Esophagus squamous epithelium (tissue), 5 donors: ENCODE measurements around the gene CHTOP. TPM values are rescaled to one million over a fixed set of nuclear protein-coding genes. Genes with fewer than 3 reads are reported as not detected.

Experiments
- DNase-seq: peaks from one replicate; lab custom pipeline; 2025; lab: John Stamatoyannopoulos, UW
- H3K27ac ChIP-seq, 4 donors: fragments of 200-600 bp; sonication (generic); one replicate each; pipeline ENCODE4 v1.5.1; 2016 to 2019; ENCODE audit warnings: mild to moderate bottlenecking in 1 of 4
- H3K27me3 ChIP-seq, 4 donors: fragments of 200-600 bp; sonication (generic); 1 replicate in 3 of 4; 2 replicates in 1 of 4; pipeline versions ENCODE4 v1.5.1 to v1.6.0; 2017 to 2021; ENCODE audit warnings: antibody characterized with exemption in 1 of 4
- H3K36me3 ChIP-seq, 3 donors: fragments of 200-600 bp; sonication (generic); one replicate each; pipeline ENCODE4 v1.5.1; 2016 to 2019
- H3K4me1 ChIP-seq, 3 donors: fragments of 200-600 bp; sonication (generic); one replicate each; pipeline ENCODE4 v1.5.1; 2017 to 2019
- H3K4me3 ChIP-seq, 4 donors: fragments of 200-600 bp; sonication (generic); 1 replicate in 3 of 4; 2 replicates in 1 of 4; pipeline ENCODE4 v1.5.1; 2016 to 2019; ENCODE audit warnings: mild to moderate bottlenecking in 2 of 4, moderate library complexity in 1 of 4
- H3K9me3 ChIP-seq, 3 donors: fragments of 200-600 bp; sonication (generic); one replicate each; pipeline ENCODE4 v1.5.1; 2016 to 2019
- POLR2A ChIP-seq, 4 donors: fragments of 450-650 bp; IDR thresholded peaks; one replicate each; pipeline ENCODE4 v1.6.1; 2017; ENCODE audit warnings: antibody characterized with exemption in 4 of 4, mild to moderate bottlenecking in 4 of 4, moderate library complexity in 3 of 4
- WGBS, 2 donors: methylation state at CpG; one replicate each; pipeline ENCODE4 v1.1.5; 2018; 5-methylcytosine and 5-hydroxymethylcytosine counted together
- intact Hi-C: fragments of 100-400 bp; cut with DNase I; formaldehyde crosslinking; loops from one replicate; pipeline ENCODE4 v1.15.0; 2022
- total RNA-seq, 4 donors: library from RNA; depleted of rRNA; stranded (reverse); fragments of >200 nt; gene quantifications; one replicate each; pipeline ENCODE4 v1.1.0, GENCODE V29; 2016
- TF ChIP-seq, protein P1 (sequence below), 6 experiments: fragments of 450-650 bp in 4 of 6; fragments of 200-600 bp in 2 of 6; sonication (generic) in 2 of 6; IDR thresholded peaks; one replicate each; pipeline ENCODE4 v1.5.1; 2016 to 2019; ENCODE audit warnings: antibody characterized with exemption in 6 of 6, mild to moderate bottlenecking in 4 of 6, moderate library complexity in 4 of 6
- donor health status: DM: yes; HTN: yes; CAD: no.

Gene CHTOP
- total RNA-seq, 4 donors from 2014 or later, result 35.0 to 58.9 (median 47.3) TPM

DNA sequence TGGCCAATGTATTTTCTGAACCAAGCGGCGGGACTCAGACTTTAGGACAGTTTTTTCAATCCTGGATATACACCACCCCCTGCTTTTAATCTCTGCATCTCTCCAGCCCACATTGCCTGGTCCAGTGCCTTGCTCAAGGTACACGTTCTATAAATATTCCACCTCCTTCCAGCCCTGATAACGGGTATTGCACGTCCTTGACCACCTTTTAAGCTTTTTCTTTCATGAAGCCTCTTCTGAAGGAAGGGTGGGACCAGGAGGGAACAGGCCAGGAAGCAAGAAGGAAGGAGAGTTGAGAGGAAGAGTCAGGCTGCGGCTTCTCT, 24.3 kb upstream of the CHTOP start:
- DNase-seq, result no peak
- TF ChIP-seq POLR2A (IDR thresholded peaks at IDR 0.05), result no peak
- TF ChIP-seq, protein P1, sequence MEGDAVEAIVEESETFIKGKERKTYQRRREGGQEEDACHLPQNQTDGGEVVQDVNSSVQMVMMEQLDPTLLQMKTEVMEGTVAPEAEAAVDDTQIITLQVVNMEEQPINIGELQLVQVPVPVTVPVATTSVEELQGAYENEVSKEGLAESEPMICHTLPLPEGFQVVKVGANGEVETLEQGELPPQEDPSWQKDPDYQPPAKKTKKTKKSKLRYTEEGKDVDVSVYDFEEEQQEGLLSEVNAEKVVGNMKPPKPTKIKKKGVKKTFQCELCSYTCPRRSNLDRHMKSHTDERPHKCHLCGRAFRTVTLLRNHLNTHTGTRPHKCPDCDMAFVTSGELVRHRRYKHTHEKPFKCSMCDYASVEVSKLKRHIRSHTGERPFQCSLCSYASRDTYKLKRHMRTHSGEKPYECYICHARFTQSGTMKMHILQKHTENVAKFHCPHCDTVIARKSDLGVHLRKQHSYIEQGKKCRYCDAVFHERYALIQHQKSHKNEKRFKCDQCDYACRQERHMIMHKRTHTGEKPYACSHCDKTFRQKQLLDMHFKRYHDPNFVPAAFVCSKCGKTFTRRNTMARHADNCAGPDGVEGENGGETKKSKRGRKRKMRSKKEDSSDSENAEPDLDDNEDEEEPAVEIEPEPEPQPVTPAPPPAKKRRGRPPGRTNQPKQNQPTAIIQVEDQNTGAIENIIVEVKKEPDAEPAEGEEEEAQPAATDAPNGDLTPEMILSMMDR (IDR thresholded peaks at IDR 0.05), result no peak
- peaks cover 30 to 76% (median 46%) of the 10 kb centered on the region in 3 donors for H3K4me1 ChIP-seq

DNA sequence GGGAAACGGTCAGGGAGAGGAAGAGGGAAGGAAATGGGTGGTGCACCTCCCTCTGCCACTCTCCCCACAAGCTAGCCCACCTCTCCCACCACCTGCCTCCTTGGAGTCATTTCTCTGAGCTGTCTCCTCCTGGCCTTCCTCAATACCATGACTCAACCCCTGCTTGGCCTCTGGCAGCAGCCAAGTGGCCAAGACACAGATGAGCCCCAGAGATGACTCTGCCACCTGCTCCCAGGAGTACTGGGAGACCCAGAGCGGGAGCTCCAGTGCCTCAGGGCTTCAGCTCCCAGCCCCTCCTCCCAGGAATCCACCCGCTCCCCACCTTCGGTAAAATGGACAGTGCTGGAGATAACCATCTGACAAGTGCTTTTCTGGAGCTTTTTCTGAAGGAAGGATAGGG, 23.5 kb upstream of the CHTOP start:
- H3K4me3 ChIP-seq, result peak overlapping the region; percentile 54 to 76 (median 66)
- TF ChIP-seq POLR2A (IDR thresholded peaks at IDR 0.05), result no peak
- TF ChIP-seq, protein P1 (IDR thresholded peaks at IDR 0.05), result no peak
- H3K36me3 ChIP-seq, result peaks cover 14 to 30% (median 20%) of the 10 kb centered on the region in 3 donors
- H3K27ac ChIP-seq, result peak overlapping the region; percentile 92 to 96 (median 94)
- 0 to 38% methylated on average over 1 of the region's 4 CpGs for WGBS, 2 donors
- intact Hi-C loops, result loop anchor here (5.0 kb wide), 1 partner anchor 33 kb away; no protein-coding TSS in a partner anchor
- no peak for DNase-seq
- no peaks in the 10 kb centered on the region for H3K27me3 ChIP-seq
- H3K9me3 ChIP-seq, result no peaks in the 10 kb centered on the region
- H3K4me1 ChIP-seq, result peaks cover 30 to 84% (median 46%) of the 10 kb centered on the region in 3 donors

More for the DNA sequence above, 24.3 kb upstream of the CHTOP start:
- H3K9me3 ChIP-seq, result no peaks in the 10 kb centered on the region
- peak overlapping the region; percentile 92 to 96 (median 94) for H3K27ac ChIP-seq
- no peaks in the 10 kb centered on the region for H3K27me3 ChIP-seq
- H3K36me3 ChIP-seq, result peaks cover 14 to 37% (median 20%) of the 10 kb centered on the region in 3 donors
- peak overlapping the region; percentile 54 to 76 (median 66) for H3K4me3 ChIP-seq
- 23 to 43% methylated on average over 6 of the region's 6 CpGs for WGBS, 2 donors
- intact Hi-C loops, result no loop called here

DNA sequence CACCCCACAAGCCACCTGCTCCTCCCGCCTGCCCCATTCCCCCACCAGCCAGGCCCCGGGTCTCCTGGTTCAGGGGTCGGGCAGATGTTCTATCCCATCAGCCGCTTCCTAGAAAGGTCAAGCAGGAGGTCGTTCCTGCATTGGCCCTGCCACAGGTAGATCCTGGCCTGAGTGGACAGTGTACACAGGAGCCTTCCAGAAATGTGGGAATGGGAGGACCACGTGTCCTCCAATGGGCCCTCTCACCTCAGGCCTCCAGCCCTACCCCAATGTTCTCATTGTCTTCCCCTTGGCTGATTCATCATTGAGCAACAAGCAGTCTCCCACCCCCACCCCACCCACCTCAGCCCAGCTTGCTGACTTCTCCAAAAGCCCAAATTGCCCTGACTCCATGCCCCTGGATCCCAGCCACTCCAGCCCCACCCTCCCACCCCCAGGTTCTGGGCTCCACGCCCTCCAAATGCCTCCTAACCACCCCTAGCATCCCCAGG, 23.0 kb upstream of the CHTOP start:
- Histone ChIP-seq H3K27ac (peak overlapping the region; percentile 92 to 96 (median 94)), H3K36me3 (peaks cover 14 to 24% (median 20%) of the 10 kb centered on the region in 3 donors), H3K4me3 (peak overlapping the region; percentile 54 to 76 (median 66)), H3K27me3 (no peaks in the 10 kb centered on the region), H3K9me3 (no peaks in the 10 kb centered on the region), H3K4me1 (peaks cover 30 to 86% (median 46%) of the 10 kb centered on the region in 3 donors)
- intact Hi-C loops, result loop anchor here (5.0 kb wide), 1 partner anchor 34 kb away; no protein-coding TSS in a partner anchor
- TF ChIP-seq, protein P1 (IDR thresholded peaks at IDR 0.05), result no peak
- no peak for TF ChIP-seq POLR2A (IDR thresholded peaks at IDR 0.05)
- 0 to 33% methylated on average over 1 to 5 of the region's 7 CpGs for WGBS, 2 donors
- no peak for DNase-seq

DNA sequence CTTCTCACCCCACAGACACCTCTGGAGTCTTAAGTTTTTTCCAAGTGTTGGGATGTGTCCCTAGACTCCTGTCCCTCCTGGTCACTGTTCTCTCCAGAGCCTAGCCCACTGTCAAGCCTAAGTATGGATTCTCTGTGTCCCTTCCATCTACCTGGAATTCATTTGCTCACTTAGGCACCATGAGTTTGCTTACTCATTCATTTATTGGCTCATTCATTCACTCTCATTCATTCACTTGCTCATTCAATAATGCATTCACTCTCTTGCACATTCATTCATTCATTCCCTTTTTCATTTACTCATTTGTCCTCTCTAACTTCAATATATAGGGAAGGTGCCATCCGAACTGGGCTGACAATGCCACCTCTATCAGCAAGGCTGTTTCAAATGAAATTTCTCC, 22.5 kb upstream of the CHTOP start:
- peak overlapping the region; percentile 54 to 76 (median 66) for H3K4me3 ChIP-seq
- peaks cover 30 to 88% (median 49%) of the 10 kb centered on the region in 3 donors for H3K4me1 ChIP-seq
- TF ChIP-seq POLR2A (IDR thresholded peaks at IDR 0.05), result no peak
- TF ChIP-seq, protein P1 (IDR thresholded peaks at IDR 0.05), result no peak
- intact Hi-C loops, result loop anchor here (5.0 kb wide), 1 partner anchor 34 kb away; no protein-coding TSS in a partner anchor
- DNase-seq, result no peak
- H3K9me3 ChIP-seq, result no peaks in the 10 kb centered on the region
- H3K27ac ChIP-seq, result peak overlapping the region; percentile 92 to 96 (median 94)
- 32 to 40% methylated on average over 1 of the region's 1 CpG for WGBS, 2 donors
- no peaks in the 10 kb centered on the region for H3K27me3 ChIP-seq
- H3K36me3 ChIP-seq, result peaks cover 11 to 19% (median 16%) of the 10 kb centered on the region in 3 donors

DNA sequence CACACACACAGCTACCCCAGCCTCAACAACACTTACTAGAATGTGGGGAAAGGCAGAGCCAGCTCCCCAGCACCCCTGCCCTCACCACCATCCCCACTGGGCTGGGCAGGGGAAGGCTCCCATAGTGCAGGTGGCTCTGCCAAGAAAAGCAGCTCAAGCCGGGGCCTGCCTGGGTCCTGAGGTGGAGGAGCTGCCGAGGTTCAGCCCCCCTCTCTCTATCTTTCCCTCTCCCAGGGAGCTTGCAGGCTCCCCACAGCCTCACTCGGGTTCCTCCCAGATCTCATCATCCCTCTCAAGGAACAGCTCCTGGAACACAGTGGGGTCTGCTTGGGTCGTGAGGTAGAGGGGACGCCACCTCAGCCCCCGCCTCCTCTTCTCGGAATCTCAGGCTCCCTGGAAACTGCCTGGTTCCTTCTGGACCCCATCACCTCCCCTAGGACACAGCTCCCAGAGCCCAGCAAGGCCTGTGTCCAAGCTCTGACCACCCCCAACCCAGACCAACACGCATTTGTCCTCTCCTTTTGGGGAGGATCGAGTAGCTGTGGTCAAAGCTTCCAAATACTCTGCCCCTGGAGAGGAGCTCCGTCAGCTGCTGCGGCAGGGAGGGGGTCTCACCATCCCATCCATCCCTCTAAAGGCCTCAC, 21.6 kb upstream of the CHTOP start:
- peak overlapping the region; percentile 54 to 76 (median 66) for H3K4me3 ChIP-seq
- 30 to 33% methylated on average over 6 to 7 of the region's 11 CpGs for WGBS, 2 donors
- no peaks in the 10 kb centered on the region for H3K9me3 ChIP-seq
- intact Hi-C loops, result loop anchor here (5.0 kb wide), 1 partner anchor 35 kb away; no protein-coding TSS in a partner anchor
- DNase-seq, result no peak
- peaks cover 3 to 11% (median 7%) of the 10 kb centered on the region in 3 donors for H3K36me3 ChIP-seq
- peaks cover 25 to 89% (median 50%) of the 10 kb centered on the region in 3 donors for H3K4me1 ChIP-seq
- TF ChIP-seq, protein P1 (IDR thresholded peaks at IDR 0.05), result no peak
- no peak for TF ChIP-seq POLR2A (IDR thresholded peaks at IDR 0.05)
- peak overlapping the region; percentile 92 to 96 (median 94) for H3K27ac ChIP-seq
- H3K27me3 ChIP-seq, result no peaks in the 10 kb centered on the region
